GM12891 (cell line): Measurements from ENCODE around the gene VWA2.

Experiments used
- POLR2A ChIP-seq: IDR thresholded peaks from 2 replicates; pipeline ENCODE4 v1.6.1; 2011; ENCODE audit warnings: low read depth, low read length, control low read depth
- POLR2AphosphoS5 ChIP-seq: IDR thresholded peaks from 2 replicates; pipeline ENCODE4 v1.6.1; 2011; ENCODE audit warnings: low read depth, low read length, control low read depth
- SPI1 ChIP-seq: IDR thresholded peaks from 2 replicates; pipeline ENCODE4 v1.6.1; 2011; ENCODE audit warnings: low read depth, low read length, control low read depth
- TAF1 ChIP-seq: IDR thresholded peaks from 2 replicates; pipeline ENCODE4 v1.6.1; 2011; ENCODE audit warnings: low read depth, low read length, control low read depth

DNA sequence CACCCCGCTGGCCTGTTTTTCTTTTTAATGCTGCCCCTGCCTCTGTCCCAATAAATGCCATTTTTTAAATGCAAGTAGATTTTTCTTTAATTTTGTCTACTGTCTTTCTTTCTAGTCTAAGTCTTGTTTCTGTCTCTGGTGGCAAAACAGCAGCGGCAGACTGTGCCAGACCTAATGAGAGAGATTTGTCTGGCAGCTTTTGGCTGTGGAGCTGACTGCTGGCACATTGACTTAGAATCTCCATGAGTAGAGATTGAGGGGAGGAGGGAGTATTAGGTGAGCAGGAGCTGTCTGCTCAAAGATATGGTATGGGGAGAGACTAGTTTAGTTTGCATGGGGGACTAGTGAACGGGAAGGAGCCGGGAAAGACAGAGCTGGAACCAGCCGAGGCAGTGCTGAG, 13.0 kb downstream of the VWA2 start:
- TF ChIP-seq POLR2A, result no peak
- TF ChIP-seq TAF1, result no peak
- no peak for TF ChIP-seq POLR2AphosphoS5
- no peak for TF ChIP-seq SPI1
